ENCODE measurements around the gene NOC3L.

- TF ChIP-seq, protein P1, sequence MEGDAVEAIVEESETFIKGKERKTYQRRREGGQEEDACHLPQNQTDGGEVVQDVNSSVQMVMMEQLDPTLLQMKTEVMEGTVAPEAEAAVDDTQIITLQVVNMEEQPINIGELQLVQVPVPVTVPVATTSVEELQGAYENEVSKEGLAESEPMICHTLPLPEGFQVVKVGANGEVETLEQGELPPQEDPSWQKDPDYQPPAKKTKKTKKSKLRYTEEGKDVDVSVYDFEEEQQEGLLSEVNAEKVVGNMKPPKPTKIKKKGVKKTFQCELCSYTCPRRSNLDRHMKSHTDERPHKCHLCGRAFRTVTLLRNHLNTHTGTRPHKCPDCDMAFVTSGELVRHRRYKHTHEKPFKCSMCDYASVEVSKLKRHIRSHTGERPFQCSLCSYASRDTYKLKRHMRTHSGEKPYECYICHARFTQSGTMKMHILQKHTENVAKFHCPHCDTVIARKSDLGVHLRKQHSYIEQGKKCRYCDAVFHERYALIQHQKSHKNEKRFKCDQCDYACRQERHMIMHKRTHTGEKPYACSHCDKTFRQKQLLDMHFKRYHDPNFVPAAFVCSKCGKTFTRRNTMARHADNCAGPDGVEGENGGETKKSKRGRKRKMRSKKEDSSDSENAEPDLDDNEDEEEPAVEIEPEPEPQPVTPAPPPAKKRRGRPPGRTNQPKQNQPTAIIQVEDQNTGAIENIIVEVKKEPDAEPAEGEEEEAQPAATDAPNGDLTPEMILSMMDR (IDR thresholded peaks at IDR 0.05; ENCODE audit: insufficient read depth, low read depth, low read length) = no peak
- no peak for TF ChIP-seq EZH2 (IDR thresholded peaks at IDR 0.05; ENCODE audit: insufficient read depth, low read length)
Observed at GRCh38 chr10:94355841-94356240, 6.9 kb downstream of the NOC3L start.
